C1 segment of cervical spinal cord (tissue), 14 donors: Measurements from ENCODE around the gene NAPEPLD.
"Not testable (repeated sequence)": the region's sequence is repeated elsewhere in the genome, so short reads cannot be mapped to it uniquely, and the experiment has no call there.

ENCODE experiments used
- DNase-seq, 14 donors: peaks; one replicate each; lab custom pipeline; 2025; lab: John Stamatoyannopoulos, UW

The NAPEPLD gene

DNA sequence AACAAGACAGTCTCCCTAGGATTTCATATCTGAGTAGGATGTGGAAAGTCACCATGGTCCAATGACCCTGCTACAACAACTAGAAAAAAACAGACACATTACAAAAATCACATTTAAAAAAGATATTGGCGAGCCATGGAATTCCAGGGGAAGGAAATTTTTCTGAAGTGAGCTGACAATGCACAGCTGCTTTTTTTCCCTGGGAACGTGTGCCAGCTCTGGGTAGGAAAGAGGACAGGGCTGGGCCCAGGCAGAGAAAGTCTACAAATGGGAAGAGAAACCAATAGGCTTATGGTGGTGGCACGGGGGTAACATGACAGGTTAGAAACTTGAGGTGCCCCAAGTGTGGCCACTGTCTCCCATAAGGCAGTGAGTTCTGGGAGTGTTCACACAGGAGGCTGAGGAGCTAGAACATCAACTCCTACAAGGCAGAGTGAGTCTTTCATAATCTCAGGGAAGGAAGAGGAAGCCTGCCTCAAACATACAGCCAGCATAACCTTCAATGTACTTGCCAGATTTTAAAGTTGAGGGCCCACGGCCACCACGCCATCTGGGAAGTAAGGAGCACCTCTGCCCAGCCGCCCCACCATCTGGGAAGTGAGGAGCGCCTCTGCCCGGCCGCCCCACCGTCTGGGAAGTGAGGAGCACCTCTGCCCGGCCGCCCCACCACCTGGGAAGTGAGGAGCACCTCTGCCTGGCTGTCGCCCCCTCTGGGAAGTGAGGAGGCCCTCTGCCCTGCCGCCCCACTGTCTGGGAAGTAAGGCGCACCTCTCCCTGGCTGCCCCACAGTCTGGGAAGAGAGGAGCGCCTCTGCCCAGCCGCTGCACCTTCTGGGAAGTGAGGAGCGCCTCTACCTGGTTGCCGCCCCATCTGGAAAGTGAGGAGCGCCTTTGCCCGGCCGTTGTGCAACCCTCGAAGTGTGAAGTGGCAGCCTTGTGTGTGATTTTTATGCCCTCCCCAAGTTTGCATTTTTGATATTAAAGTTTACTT, 80.2 kb downstream of the NAPEPLD start:
- no peak for DNase-seq

DNA sequence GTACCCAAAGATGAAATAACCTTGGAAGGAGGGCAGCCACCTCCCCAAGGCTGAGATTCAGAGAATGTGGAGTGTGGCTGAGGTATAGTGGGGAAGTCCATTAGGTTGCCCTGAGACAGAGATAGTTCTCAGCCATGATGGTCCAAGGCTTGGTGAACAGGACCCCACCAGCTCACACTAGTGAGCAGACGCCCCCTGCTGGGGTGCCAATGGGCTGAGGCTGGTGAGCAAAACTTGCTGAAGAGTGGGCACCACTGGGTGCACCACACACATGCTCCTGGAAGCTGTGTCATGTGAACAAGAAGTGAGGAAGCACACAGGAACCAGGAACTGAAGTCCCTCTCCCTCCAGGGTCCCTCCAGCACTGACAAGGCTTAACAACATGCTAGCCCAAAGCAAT, 83.2 kb downstream of the NAPEPLD start:
- no peak for DNase-seq

DNA sequence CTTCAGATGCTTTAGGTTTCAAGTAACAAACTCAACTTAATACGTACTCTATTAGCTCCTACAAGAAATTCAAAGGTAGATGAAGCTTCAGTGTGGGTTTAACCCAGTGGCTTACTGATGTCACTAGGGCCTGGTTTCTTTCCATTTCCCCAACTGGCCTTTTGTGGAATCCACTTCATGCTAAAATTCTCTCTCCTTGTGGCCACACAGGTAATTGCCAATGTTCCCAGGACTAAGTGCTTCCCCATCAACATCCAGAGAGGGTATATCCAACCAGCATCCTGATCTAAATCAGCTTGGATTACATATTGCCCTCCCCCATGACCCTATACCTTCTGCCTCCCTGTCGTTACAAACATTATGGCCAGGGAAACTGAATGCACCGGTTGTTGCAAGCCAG, 85.0 kb downstream of the NAPEPLD start:
- DNase-seq: no peak

DNA sequence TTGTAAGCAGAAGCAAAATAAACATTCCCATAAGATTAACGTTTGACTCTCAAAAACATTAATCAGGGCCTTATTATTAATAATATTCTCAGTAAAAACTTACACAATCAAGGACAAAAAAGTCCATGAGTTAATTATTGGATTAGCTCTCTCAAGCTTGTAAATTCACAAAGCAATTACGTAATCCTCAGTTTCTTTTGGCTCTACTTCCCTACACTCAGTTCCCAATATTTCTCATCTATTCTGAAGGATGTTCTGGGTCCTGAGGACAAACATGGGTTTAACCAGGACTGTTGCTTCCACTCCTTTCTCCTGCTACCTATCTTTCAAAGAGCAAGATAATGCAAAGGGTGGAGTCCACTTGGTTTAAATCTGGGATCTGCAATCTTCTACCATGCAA, 89.4 kb downstream of the NAPEPLD start:
- no peak for DNase-seq

DNA sequence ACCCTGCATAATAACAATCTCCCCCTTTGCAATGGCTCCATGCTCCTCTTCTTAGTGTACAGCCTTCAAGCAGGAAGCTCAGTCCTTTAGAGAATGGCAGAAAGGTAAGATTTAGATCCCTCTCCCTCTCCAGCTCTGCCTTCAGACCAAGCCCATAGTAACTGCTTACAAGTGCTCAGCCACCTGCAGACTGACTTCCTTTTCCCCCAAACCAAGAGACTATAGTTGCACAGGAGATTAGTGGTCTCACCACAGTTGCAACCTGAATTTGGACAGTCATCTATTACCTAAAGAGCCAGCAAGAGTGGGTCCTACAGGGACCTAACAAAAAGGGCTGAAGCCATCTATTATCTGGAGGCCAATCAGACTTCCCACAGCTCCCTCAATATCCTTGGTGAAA, 90.8 kb downstream of the NAPEPLD start:
- no peak for DNase-seq

DNA sequence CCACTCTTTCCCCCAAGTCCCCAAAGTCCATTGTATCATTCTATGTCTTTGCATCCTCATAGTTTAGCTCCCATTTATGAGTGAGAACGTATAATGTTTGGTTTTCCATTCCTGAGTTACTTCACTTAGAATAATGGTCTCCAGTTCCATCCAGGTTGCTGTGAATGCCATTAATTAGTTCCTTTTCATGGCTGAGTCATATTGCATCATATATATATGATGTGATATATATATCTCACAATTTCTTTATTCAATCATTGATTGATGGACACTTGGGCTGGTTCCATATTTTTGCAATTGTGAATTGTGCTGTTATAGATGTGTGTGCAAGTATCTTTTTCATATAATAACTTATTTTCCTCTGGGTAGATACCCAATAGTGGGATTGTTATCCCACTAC, 92.9 kb downstream of the NAPEPLD start:
- DNase-seq: not testable (repeated sequence)

DNA sequence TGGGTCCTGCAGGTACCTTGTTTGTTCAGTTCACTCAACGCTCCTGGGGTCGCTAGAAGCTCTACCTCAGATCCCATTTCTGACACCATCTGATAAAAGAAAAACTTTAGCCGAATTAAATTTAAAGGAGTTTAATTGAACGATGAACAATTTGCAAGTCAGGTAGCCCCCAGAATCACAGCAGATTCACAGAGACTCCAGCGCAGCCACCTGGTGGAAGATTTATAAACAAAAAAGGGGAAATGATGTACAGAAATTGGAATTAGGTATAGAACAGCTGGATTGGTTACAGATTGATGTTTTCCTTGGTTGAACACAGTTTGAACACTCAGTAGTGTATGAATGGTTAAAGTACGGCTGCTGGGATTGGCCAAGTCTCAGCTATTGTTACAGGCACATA, 97.4 kb downstream of the NAPEPLD start:
- no peak for DNase-seq
